Measurements from ENCODE around the gene TECR. TPM values are rescaled to one million over a fixed set of nuclear protein-coding genes. Genes with fewer than 3 reads are reported as not detected.

TECR gene
- total and polyA plus RNA-seq, 9 of the 15 experiments (the other 6 are each of a cell fraction or from before 2014, with no cell fraction given), result 29.3 to 211 (median 81.4) TPM

DNA sequence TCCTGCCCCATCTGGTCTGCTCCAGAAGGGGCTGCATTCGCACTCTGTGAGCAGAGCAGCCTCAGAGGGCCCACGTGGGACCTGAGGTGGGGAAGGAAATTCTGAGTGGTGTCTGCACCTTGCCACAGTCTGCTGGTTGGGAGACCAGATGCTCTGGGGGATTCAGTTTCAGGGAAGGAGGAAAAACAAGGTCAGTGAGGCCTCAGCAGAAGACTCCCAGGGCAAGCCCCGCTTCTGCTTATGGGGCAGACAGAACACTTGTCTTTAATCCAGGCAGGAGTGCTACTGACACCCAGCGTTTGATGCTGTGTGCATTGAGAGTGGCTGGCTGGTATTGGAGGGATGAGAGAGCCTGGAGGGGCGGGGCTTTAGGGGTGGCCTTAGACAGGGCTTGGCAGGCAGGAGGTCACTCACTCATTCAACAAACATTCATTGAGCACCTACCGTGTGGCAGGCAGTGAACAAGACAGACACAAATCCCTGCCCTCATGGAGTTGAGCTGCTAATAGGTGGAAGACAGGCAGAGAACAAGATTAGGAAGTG lies 48.6 kb downstream of the TECR start:
- H3K36me3 ChIP-seq (ENCODE audit: control insufficient read depth, insufficient read depth, low read length), result no peaks in the 10 kb centered on the region
- H3K4me3 ChIP-seq, result no peak overlapping the region
- no peak overlapping the region for H3K4me2 ChIP-seq (ENCODE audit: insufficient read depth, low read length)
- peak overlapping the region in 1 of 2 experiments; percentile 66; a peak in 2 of 4 replicates for H3K9ac ChIP-seq (ENCODE audit: insufficient read depth in 1 of 2, low read depth in 2 of 2, low read length in 2 of 2)
- ATAC-seq, result peak; percentile 43
- H3K9me3 ChIP-seq (replicated peaks; ENCODE audit: control insufficient read depth, insufficient read depth, low read depth, low read length), result no peaks in the 10 kb centered on the region
- no TSS peak for BruUV-seq (replicated peaks)
- peaks cover 7 to 8% of the 10 kb centered on the region in 2 experiments; a peak in 3 of 5 replicates for H3K4me1 ChIP-seq (replicated peaks in 1 of 2; ENCODE audit: control insufficient read depth in 2 of 2, insufficient read depth in 2 of 2, low read length in 2 of 2)
- CTCF ChIA-PET (ENCODE audit: low intra/inter-chr PET ratio), result no interaction called here
- H3K27ac ChIP-seq (ENCODE audit: extremely low read depth, low read depth, low read length), result no peak overlapping the region
- 32% methylated on average over 6 of the region's 6 CpGs for WGBS (ENCODE audit: insufficient coverage, low coverage, missing lambda C conversion rate)
- no peak for FAIRE-seq
- POLR2A ChIA-PET, result interaction anchor here (0.6 kb wide), 1 partner anchor 42 kb away, joined by 3 read pairs; no protein-coding TSS in a partner anchor
- no peak overlapping the region for H2AFZ ChIP-seq (ENCODE audit: low read depth, low read length)
- in situ Hi-C loops (cut with MboI), result loop anchor here (10.0 kb wide), 2 partner anchors 207 to 317 kb away; no protein-coding TSS in a partner anchor
- no peaks in the 10 kb centered on the region for H3K79me2 ChIP-seq (ENCODE audit: control insufficient read depth, insufficient read depth, low read length)
- intact Hi-C loops (cut with micrococcal nuclease), result no loop called here
- H3K9me1 ChIP-seq (ENCODE audit: control insufficient read depth, insufficient read depth, low read length), result no peaks in the 10 kb centered on the region
- no peaks in the 10 kb centered on the region; the same call in 1 of the 2 replicates for H4K20me1 ChIP-seq (replicated peaks; ENCODE audit: control insufficient read depth, insufficient read depth, low read length)
- peaks cover 0 to under 1% of the 10 kb centered on the region in 2 experiments; a peak in 1 of 5 replicates for H3K27me3 ChIP-seq (ENCODE audit: control insufficient read depth in 2 of 2, insufficient read depth in 2 of 2, low read length in 2 of 2)
- peak in 2 of 4 experiments; percentile 21 to 35 for DNase-seq (ENCODE audit: extremely low read depth in 1 of 4, low spot score in 3 of 4)
- TF ChIP-seq ZNF316 (IDR thresholded peaks at IDR 0.05), result peak; percentile 50
- TF ChIP-seq, protein P1, sequence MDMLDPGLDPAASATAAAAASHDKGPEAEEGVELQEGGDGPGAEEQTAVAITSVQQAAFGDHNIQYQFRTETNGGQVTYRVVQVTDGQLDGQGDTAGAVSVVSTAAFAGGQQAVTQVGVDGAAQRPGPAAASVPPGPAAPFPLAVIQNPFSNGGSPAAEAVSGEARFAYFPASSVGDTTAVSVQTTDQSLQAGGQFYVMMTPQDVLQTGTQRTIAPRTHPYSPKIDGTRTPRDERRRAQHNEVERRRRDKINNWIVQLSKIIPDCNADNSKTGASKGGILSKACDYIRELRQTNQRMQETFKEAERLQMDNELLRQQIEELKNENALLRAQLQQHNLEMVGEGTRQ (CRISPR knock-in tag; IDR thresholded peaks at IDR 0.05), result no peak
- TF ChIP-seq FOXA1 (IDR thresholded peaks at IDR 0.05; ENCODE audit: borderline replicate concordance), result no peak
- TF ChIP-seq HEY1 (CRISPR knock-in tag; IDR thresholded peaks at IDR 0.05; ENCODE audit: borderline replicate concordance), result no peak
- TF ChIP-seq, protein P2, sequence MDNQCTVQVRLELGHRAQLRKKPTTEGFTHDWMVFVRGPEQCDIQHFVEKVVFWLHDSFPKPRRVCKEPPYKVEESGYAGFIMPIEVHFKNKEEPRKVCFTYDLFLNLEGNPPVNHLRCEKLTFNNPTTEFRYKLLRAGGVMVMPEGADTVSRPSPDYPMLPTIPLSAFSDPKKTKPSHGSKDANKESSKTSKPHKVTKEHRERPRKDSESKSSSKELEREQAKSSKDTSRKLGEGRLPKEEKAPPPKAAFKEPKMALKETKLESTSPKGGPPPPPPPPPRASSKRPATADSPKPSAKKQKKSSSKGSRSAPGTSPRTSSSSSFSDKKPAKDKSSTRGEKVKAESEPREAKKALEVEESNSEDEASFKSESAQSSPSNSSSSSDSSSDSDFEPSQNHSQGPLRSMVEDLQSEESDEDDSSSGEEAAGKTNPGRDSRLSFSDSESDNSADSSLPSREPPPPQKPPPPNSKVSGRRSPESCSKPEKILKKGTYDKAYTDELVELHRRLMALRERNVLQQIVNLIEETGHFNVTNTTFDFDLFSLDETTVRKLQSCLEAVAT (IDR thresholded peaks at IDR 0.05), result no peak
- TF ChIP-seq, protein P3, sequence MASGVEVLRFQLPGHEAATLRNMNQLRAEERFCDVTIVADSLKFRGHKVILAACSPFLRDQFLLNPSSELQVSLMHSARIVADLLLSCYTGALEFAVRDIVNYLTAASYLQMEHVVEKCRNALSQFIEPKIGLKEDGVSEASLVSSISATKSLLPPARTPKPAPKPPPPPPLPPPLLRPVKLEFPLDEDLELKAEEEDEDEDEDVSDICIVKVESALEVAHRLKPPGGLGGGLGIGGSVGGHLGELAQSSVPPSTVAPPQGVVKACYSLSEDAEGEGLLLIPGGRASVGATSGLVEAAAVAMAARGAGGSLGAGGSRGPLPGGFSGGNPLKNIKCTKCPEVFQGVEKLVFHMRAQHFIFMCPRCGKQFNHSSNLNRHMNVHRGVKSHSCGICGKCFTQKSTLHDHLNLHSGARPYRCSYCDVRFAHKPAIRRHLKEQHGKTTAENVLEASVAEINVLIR (CRISPR knock-in tag; IDR thresholded peaks at IDR 0.05), result no peak
- TF ChIP-seq ZNF3 (CRISPR knock-in tag; IDR thresholded peaks at IDR 0.05), result peak; percentile 65; the same call in 1 of the 2 replicates
- no peak for TF ChIP-seq MTF1 (CRISPR knock-in tag; IDR thresholded peaks at IDR 0.05; ENCODE audit: borderline replicate concordance)
- TF ChIP-seq POLR2AphosphoS2 (IDR thresholded peaks at IDR 0.05; ENCODE audit: low read length), result no peak
- TF ChIP-seq SRF (CRISPR knock-in tag; IDR thresholded peaks at IDR 0.05), result no peak
- 0 out of 2 replicates have a peak, but pooled peaks have one; percentile 11 for TF ChIP-seq CBFA2T3 (IDR thresholded peaks at IDR 0.05)
- TF ChIP-seq ZNF764 (CRISPR knock-in tag; IDR thresholded peaks at IDR 0.05; ENCODE audit: low read depth), result no peak
- TF ChIP-seq, protein P4, sequence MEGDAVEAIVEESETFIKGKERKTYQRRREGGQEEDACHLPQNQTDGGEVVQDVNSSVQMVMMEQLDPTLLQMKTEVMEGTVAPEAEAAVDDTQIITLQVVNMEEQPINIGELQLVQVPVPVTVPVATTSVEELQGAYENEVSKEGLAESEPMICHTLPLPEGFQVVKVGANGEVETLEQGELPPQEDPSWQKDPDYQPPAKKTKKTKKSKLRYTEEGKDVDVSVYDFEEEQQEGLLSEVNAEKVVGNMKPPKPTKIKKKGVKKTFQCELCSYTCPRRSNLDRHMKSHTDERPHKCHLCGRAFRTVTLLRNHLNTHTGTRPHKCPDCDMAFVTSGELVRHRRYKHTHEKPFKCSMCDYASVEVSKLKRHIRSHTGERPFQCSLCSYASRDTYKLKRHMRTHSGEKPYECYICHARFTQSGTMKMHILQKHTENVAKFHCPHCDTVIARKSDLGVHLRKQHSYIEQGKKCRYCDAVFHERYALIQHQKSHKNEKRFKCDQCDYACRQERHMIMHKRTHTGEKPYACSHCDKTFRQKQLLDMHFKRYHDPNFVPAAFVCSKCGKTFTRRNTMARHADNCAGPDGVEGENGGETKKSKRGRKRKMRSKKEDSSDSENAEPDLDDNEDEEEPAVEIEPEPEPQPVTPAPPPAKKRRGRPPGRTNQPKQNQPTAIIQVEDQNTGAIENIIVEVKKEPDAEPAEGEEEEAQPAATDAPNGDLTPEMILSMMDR (IDR thresholded peaks at IDR 0.05 in 2 of 3, conservative IDR thresholded peaks at IDR 0.05 in 1 of 3; ENCODE audit: insufficient read depth in 2 of 3, low read depth in 1 of 3, low read length in 3 of 3), result peak in 1 of 3 experiments; percentile 1; a peak in 1 of 6 replicates
- no peak for TF ChIP-seq ZFX (CRISPR knock-in tag; IDR thresholded peaks at IDR 0.05)
